ENCODE results near the gene KPNA4.
"Not testable (repeated sequence)": the region's sequence is repeated elsewhere in the genome, so short reads cannot be mapped to it uniquely, and the experiment has no call there.

DNA sequence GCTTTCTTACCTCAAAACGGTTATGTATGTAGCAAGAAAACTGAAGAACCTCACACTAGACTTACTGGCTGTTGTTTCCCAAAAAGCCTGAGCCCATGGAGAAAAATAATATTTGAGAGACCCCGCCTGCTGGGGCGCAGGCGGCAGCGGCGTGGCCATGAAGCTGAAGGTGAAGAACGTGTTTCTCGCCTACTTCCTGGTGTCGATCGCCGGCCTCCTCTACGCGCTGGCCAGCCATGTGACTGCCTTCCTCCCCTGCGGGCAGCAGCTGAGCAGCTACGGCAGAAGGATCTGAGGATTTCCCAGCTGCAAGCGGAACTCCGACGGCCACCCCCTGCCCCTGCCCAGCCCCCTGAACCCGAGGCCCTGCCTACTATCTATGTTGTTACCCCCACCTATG lies 113.1 kb downstream of the KPNA4 start:
- TF ChIP-seq, protein P1, sequence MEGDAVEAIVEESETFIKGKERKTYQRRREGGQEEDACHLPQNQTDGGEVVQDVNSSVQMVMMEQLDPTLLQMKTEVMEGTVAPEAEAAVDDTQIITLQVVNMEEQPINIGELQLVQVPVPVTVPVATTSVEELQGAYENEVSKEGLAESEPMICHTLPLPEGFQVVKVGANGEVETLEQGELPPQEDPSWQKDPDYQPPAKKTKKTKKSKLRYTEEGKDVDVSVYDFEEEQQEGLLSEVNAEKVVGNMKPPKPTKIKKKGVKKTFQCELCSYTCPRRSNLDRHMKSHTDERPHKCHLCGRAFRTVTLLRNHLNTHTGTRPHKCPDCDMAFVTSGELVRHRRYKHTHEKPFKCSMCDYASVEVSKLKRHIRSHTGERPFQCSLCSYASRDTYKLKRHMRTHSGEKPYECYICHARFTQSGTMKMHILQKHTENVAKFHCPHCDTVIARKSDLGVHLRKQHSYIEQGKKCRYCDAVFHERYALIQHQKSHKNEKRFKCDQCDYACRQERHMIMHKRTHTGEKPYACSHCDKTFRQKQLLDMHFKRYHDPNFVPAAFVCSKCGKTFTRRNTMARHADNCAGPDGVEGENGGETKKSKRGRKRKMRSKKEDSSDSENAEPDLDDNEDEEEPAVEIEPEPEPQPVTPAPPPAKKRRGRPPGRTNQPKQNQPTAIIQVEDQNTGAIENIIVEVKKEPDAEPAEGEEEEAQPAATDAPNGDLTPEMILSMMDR (IDR thresholded peaks at IDR 0.05; ENCODE audit: extremely low read depth in 1 of 2, insufficient read depth in 1 of 2, low read depth in 1 of 2, low read length in 2 of 2): not testable (repeated sequence)
- TF ChIP-seq EZH2 (IDR thresholded peaks at IDR 0.05; ENCODE audit: borderline replicate concordance, low read depth, low read length, severe bottlenecking); JUN (IDR thresholded peaks at IDR 0.05; ENCODE audit: borderline replicate concordance, insufficient read depth, insufficient read length, low read depth); FOS (IDR thresholded peaks at IDR 0.05; ENCODE audit: borderline replicate concordance, insufficient read depth, low read length); POLR2A (IDR thresholded peaks at IDR 0.05; ENCODE audit: low read depth, low read length); POLR2AphosphoS5 (IDR thresholded peaks at IDR 0.05; ENCODE audit: insufficient read depth, low read depth, low read length); GATA2 (IDR thresholded peaks at IDR 0.05; ENCODE audit: insufficient read depth, insufficient read length, low read depth, low read length); MYC (IDR thresholded peaks at IDR 0.05; ENCODE audit: low read depth, low read length): not testable (repeated sequence)
- TF ChIP-seq, protein P2, sequence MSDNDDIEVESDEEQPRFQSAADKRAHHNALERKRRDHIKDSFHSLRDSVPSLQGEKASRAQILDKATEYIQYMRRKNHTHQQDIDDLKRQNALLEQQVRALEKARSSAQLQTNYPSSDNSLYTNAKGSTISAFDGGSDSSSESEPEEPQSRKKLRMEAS (IDR thresholded peaks at IDR 0.05; ENCODE audit: insufficient read depth, insufficient read length): not testable (repeated sequence)
